GM11168 (cell line): ENCODE measurements around the gene TXNDC5.

Experiments used
- in situ Hi-C: fragments of 300-500 bp; cut with MboI; formaldehyde crosslinking; loops from one replicate; pipeline ENCODE4 v1.12.0; 2022; ENCODE audit warnings: low sequenced_read_pairs; ENCODE audit not compliant: unreplicated experiment

Gene TXNDC5

DNA sequence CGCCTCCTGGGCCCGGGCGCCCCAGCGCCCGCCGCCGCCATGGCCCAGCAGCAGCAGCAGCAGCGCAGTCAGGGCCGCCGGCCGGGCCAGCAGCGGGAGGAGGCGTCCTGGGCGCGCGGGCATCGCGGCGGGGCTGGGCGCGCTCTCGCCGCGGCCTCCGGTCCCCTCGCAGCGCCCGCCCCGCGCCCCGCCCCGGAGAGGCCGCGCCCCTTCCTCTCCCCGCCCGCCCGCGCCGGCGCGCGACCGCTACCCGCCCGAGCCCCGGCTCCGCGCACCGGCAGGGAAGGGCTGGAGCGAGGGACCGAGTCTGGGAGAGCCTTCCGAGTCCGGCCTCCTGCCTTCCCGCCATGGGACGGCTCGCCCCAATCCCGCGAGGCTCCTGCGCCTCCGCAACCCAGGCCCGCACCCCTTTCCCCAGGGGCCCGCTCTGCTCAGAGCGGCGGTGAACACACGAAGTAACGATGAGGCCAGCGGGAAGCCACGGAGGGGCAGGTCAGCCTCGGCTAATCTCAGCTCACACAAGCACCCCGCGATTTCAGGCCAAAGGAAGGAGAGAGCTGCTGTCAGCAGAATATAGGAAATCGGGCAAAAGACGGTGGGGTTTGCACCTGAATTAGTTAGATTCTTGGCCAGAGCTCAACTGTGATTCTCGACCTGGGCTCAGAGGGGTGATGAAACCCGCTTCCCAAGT lies at the start of gene TXNDC5:
Gene TXNDC5 (minus strand): TSS at position 135 of the 691 bp plus-strand sequence. CDS start 12 bp downstream, at position 123.
- in situ Hi-C loops = no loop called here

DNA sequence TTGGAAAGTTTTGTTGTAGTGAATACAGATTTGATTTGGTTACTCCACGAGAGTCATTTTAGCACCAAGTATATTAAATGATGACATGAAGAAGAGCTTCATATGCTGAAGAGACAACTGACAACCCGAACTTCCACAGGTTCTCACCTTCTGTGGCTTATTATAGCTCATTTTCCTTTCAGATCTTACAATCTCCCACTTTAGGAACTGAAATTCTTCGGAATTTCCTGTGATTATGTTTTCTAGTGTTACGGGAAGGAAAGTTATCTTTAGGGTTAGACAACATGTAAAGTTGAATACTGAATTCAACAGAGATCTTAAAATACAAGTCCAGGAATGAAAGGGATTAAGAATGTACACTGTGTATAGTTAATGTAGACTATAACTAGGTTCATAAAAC lies 49.6 kb upstream of the TXNDC5 start:
- in situ Hi-C loops = loop anchor here (5.0 kb wide), 1 partner anchor 43 kb away; no protein-coding TSS in a partner anchor

DNA sequence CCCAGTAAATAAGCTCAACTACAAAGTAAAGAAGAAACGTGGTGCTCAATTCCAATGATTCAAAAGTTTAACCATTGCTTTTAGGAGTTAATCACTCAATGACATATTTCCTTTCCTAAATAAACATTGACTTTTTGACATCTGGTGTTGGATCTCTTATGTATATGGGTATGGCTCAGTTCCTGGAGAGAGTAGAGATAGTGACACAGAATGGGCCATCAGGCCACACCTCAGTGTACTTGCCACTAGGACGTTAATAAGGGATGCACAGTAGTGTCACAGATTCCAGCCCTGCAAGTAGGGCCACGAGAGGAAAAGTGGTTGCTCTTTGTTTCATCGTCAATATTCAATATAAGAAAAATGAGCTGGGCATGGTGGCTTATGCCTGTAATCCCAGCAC lies 48.9 kb upstream of the TXNDC5 start:
- in situ Hi-C loops = no loop called here

DNA sequence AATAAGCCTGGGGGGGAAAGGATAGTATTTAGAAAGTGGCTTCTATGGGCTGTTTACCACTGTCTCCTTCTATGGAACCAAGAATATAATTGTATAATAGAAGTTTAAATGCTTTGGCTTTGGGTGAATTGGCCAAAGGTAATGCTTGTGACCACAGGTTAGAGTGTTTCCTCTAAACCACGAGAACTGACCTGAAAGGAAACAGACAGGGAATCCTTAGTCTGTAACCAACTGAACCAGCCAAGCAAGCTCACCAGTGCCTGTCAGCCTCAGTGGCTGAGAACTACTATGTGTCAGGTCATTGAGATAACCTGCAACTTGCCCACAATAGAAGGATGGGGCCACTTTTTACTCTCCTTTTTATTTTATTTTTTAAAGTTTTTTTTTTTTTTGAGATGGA lies 47.9 kb upstream of the TXNDC5 start:
- in situ Hi-C loops = no loop called here

DNA sequence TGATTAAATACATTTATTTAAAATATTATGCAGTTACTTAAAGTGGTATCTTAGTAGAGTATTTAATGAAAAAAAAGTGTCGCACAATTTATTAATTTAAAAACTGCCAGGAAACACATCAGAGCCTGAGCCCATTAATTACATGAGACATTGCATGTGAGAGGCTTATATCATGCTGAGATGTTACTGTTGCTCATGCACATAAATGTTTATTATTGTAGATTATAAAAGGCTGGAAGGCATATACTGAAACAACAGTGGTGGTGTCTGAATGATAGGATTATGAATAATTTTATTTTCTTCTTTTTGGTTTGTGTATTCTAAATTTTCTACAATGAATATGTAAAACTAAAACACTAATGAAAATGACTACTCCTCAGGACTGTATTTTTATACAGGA lies 45.7 kb upstream of the TXNDC5 start:
- in situ Hi-C loops = no loop called here

DNA sequence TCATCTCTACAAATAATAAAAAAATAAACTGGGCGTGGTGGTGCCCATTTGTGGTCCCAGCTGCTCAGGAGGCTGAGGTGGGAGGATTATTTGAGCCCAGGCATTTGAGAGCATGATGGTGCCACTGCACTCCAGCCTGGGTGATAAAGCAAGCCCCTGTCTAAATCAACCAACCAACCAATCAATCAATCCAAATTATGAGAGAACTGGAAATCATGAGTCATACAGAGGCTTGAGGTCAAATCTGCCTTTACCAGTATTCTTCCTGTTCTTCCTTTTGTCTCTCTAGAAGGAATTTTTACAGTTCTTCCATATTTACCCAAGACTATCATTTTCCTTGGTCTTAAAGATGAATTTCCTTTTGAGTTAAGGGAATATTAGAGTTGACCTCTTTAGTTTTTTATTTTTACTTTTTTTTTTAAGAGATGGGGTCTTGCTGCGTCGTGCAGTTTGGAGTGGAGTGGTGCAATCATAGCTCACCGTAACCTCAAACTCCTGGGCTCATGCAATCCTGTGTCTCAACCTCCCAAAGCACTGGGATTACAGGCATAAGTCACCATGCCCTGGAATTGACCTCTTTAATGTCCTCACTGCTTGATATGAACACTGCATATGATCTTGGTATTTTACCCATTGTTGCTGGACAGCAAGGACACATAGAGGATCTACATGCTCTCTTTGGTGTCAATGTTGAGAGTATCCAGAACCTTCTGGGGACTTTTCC lies 44.1 kb upstream of the TXNDC5 start:
- in situ Hi-C loops = no loop called here

DNA sequence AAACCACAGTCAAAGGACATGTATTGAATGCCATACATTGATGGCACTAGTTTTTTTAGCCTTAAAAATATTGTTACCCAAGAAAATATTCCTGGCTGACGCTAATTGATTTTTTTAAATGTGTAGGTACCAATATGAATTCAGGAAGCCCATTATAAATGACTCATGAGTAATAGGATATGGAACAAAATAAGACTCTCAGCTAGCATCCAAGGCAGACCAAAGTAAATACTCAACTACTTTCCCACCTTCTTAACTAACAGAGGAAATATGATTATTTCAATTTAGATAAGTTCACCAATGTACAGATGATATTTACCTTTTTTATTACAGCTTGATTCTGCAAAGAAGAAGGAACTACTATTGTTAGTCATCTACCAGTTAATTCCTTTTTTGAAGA lies 43.2 kb upstream of the TXNDC5 start:
- in situ Hi-C loops = no loop called here

DNA sequence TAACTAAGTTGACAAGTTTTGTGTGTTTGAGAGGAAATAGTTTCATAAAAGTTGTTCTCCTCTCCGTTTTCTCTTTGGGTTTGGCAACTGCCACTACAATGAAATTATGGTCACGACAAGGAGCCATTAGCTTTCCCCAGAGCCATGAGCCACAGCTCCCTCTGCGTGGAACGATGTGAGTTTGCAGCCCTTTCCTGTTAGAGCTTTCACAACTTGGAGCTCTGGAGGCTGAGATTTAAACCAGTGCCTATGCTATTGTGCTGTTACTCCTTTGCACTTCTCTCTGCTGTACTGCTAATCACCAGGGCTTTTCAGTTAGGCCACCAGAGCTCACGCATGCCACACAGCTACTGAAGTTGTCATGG lies 29.3 kb upstream of the TXNDC5 start:
- in situ Hi-C loops = no loop called here

DNA sequence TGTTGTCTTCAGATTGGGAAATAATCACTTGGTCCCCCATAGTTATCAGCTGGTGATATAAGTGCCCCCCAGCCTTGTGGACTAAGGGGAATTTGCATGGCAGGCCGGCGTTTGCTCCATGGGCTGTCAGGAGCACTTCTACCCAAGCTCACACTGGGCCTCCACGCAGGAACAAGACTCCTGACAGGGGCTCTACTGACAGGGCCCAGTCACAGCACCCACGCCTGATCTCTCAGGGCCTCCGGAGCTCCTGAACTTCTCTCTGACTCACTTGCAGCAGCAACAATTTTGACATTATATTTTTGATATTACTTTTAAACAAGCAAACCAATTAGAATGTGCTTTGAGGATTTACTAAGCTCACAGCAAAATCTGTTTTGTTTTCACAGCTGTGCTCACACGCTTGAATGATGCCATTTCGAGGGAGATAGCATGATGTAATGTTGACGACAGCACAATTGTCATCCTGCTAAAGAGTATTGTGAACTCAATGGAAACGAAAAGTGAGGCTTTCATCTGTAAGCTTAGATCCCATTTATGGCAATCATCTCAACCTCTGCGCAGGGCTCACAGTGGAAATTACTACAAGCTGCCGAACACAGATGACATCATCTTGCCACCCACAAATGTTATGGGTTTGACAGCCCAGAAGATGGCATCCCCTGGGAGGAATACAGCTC lies 28.7 kb upstream of the TXNDC5 start:
- in situ Hi-C loops = no loop called here

DNA sequence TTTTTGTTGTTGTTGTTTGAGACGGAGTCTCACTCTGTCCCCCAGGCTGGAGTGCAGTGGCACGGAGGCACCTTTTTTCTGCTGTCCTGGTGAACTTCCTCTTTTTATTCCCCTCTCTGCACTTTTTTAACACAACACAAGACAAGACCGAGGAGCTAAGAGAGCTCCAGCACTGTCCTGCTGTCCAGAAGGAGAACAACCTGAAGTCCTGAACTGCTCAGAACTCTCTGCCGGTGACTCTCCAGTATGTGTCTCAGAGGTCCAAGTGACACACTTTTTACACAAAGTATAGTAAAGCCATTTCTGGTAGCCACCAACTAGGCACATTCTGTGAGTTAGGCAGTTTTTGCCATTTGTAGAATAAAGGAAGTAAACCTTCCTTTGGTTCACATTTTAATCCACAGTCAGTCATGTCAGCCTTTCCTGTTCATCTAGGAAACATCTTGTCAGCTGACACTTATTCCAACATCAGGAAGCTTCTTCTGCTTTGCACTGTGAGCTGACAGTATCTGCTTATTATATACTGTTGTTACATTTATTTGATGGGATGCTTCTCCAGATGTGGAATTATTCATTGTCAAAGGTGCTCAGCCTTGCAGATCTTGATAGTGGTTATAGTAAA lies 28.1 kb upstream of the TXNDC5 start:
- in situ Hi-C loops = no loop called here

DNA sequence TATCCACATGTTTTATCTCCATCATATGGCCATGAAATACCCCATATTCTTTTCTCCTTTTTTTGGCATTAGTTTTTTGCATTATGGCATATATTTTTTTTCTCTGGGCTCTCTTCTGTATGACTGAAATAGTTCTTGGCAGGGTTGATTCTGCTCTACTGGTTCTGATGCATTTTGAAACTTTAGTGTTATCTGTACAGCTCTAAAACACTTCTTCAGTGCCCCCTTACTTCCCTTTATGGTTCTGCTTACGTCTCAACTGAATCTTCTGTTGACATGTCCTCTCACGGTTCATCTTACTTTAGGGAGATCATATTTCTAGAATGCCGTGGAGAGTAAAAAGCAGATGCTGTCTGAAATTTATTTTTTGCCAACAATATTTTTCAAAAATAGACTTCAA lies 23.2 kb upstream of the TXNDC5 start:
- in situ Hi-C loops = no loop called here

DNA sequence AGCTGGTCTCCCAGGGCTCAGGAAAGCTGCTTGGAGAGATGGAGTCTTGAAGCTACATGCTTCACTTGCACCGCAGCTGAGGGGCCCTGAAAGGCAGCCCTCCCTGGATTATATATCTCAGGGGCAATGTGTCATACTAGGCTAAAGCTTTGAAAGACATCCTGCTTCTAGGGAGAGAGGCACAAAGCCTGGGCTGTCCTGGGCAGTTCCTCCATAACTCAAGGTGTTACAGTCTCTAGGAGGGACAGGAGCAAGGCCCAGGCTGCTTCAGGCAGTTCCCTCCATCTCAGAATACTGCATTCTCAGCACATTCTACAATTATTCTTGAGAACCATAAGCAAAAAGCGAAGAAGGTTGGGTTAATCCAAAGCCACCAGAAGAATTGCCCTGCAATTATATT lies 22.0 kb upstream of the TXNDC5 start:
- in situ Hi-C loops = no loop called here

DNA sequence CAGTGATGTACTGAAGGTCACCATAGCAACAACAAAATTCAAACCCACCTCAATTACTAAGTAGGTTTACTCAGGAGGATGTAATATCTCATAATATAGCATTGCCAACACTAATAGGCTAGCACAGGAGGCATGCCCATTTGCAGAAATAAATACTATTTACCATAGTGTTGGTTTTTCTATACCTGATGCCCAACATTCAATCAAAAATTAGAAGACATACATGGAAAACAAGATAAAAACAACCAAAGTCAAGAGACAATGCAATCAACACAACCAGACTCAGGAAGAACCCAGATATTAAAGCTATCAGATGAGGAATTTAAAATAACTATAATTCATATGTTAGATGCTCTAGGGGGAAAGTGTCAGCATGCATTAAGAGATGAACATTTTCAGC lies 14.3 kb upstream of the TXNDC5 start:
- in situ Hi-C loops = no loop called here

DNA sequence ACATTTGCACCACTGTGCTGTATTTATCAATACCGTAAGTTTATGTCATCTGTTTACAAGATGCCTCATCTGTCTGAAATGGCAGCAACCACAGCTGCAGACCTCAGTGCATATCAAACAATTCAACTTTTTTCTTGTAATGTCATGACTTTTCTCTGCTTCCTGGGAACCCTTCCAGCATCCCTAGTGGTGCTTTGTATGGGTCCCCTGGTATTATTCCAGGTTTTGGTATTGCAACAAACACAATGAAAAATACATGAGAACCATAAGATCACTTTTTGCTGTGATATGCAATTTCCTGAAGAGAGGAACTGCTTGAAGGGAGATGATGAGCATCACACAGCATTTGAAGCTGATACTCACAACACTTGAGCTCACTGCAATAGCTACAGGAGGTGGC lies 12.0 kb upstream of the TXNDC5 start:
- in situ Hi-C loops = no loop called here

DNA sequence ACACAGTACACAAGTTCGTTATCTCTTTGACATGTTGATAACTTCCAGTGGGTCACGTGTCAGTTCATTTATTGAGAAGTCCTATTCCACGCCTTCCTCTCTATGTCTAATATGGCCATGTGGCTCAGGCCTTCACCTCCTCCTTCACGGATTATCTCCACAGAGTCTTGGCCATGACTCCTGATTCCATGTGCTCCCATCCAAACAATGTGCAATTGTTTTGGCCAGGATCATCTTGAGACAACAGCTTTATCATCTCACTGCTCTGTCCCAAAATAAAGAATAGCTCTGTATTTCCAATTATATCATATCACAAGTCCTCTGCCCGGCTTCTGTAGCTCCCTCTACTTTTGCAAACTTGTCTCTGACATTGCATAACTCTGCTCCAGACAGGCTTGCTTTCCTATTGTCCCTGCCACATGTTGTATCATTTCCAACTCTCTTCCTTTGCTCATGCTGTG lies 11.1 kb upstream of the TXNDC5 start:
- in situ Hi-C loops = no loop called here

DNA sequence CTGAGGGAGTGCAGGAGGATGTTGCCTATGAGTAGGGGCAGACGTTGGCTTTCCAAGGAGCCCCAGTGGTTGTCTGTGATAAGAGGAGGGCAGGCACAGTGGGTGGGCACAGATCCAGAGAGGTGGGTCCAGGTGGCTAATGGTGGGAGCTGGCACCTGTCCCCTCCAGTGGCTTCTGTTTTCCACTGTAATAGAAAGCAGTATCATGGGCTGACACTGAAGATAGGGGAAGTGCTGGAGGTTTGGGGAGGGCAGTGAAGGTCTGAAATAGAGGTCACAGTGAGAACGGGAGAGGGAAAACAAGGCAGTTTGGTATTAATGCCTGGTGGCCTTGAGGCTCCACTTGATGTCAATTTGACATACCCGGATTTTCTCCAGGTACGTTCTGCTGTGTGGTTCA lies 10.5 kb upstream of the TXNDC5 start:
- in situ Hi-C loops = no loop called here

DNA sequence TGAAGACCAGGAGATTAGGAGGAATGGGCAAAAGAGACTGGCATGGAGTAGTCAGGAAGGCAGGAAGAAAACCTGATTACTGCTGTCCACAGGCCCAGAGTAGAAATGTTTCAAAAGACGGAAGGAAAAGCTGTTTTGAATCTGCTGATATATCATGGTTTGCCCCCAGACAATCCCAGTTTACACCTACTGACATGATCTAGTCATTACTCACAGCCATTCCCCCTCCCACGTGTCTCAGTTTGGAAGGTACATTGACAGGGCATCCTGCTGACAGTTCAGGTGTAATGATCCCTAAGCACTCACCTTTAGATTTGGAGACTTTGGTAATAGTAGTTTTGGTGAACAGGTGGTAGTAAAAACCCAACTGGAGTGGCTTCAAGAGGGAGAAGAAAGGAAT lies 9.8 kb upstream of the TXNDC5 start:
- in situ Hi-C loops = no loop called here

DNA sequence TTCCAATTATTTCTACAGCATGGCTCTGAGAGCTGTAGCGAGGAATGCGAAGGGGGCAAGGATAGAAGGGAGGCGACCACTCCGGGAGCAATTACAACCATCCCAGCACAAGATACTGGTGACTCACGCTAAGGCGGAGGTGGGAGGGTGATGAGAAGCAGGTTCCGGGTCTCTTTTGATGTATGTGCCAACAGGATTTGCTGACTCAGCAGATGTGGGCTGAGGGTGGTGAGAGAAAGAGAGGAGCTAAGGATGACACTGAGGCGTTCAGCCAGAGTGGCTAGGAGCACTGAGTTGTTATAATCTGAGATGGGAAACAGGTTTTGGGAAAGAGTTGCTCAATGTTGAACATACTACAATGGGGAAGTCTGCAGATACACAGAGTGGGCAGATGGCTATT lies 9.3 kb upstream of the TXNDC5 start:
- in situ Hi-C loops = loop anchor here (5.0 kb wide), 1 partner anchor 42 kb away; no protein-coding TSS in a partner anchor

DNA sequence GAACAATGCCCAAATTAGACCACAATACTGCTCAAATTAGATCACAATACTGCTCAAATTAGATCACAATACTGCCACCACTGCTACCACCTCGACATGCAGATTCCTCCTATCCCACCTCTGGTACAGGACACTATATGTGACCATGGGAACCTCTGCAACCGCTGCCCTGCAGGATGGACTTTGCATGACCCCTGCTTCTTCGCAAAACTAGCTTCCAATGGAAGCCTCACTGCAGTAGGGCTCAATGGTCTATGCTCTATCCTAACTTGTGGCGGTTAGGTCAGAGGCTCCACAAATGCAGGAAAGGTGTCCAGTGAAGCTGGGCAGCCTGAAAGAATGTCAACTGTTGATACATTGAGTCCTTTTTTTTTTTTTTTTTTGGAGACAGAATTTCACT lies 7.8 kb upstream of the TXNDC5 start:
- in situ Hi-C loops = loop anchor here (5.0 kb wide), 1 partner anchor 44 kb away; no protein-coding TSS in a partner anchor

DNA sequence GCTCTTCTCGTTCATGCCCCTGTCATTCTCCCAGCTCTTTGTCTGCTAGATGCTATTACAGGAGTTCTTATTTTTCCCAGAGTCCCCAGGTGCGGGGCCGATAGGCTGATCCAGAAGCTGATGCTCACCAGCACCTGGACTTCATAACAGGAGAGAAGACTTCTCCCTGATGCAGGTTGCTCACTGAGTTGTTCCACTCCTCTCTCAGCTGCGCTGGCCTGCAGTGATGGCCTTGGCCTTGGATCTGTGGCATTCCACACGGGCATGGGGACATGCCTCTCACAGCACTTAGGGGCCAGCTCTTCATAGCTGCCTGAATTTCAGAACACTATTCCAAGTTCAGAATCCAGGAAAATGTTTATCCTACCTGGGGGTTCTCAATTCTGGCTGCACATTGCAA lies 7.1 kb upstream of the TXNDC5 start:
- in situ Hi-C loops = loop anchor here (5.0 kb wide), 1 partner anchor 45 kb away; no protein-coding TSS in a partner anchor

DNA sequence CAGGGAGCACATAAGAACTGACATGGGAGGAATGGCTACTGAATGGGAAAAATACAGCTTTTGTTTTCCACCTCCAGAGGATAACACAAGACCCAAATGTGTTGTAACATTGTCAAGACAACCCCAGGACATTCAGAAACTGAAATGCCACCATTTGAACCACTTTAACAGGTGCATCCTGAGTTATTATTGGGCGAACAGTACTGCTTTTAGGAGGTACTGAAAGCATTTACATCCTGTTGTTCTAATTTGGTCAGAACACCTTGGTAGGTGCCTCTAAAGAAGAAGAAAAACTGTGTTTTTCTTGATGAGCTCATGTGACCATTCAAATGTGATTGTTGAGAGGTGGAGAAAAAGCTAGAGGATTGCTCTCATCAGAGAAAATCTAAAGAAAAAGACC lies 6.4 kb upstream of the TXNDC5 start:
- in situ Hi-C loops = loop anchor here (5.0 kb wide), 1 partner anchor 45 kb away; no protein-coding TSS in a partner anchor
